DMS53 treated with DMSO at 0.1 percent for 48 hours (cell line): Measurements from ENCODE around the gene LSS.
"Not testable (repeated sequence)": the region's sequence is repeated elsewhere in the genome, so short reads cannot be mapped to it uniquely, and the experiment has no call there.

ENCODE experiments used
- DNase-seq: peaks from one replicate; lab custom pipeline; 2025; ENCODE audit not compliant: unreplicated experiment; lab: John Stamatoyannopoulos, UW

Gene LSS

DNA sequence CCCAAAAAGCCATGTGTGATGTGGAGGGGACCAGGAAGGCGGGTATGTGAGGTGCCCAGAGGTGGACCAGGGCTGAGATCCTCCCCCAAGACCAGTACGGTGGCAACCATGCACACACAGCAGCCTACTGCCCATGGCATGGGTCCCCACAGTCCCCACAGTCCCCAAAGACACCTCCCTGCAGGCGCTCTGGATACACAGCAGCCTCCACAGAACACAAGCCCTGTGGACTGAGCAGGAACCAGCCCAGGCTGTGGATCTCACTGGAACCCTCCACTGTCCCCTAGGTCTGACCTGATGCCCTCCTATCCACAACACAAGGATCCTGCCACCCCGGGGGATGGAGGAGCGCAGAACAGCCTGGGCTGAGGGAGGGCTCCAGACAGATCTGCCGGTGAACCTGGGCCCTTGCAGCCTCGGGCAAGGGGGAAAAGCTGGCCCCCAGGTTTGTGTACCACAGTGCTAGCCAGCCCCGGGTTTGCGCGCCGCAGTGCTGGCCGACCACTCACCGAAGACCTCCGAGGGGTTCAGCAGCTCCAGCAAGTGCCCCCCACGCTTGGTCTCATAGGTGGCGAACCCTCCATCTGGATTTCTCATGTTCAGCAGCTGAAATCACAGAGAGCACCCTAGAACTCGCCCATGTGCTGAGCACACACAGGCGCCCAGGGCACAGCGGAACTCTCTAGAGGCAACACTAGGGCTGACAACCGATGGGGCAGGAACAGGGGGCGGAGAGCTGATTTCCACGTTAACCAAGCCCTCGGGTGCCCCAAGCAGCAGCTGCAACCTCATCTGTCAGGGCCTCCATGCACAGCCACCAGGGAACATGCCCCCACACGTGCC is 22.2 kb downstream of the LSS start:
- DNase-seq: no peak

GRCh38 chr21:46205766-46206162 is 22.8 kb downstream of the LSS start:
- DNase-seq: no peak

DNA sequence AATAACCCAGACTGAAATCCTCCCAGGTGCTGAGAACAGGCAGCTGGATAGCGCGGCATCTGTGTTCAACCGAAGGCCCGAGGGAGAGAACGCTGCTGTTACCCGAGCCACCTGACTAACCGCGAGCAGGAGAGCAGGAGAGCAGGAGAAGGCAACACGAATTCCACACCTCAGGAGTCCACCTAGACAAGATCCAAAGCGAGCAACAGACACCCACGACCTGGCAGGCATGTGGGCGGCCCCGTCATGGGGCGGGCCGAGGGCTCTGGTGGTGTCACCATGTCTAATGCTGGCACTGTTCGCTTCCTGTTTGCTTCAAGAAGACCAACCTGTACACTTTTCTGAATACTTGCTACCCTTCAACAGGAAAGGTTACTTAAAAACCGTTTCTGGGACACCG is 23.4 kb downstream of the LSS start:
- DNase-seq: no peak

GRCh38 chr21:46203203-46203600 is 25.4 kb downstream of the LSS start:
- DNase-seq: no peak

- no peak for DNase-seq
These were observed 25.9 kb downstream of the LSS start for GRCh38 chr21:46202592-46203202.

DNA sequence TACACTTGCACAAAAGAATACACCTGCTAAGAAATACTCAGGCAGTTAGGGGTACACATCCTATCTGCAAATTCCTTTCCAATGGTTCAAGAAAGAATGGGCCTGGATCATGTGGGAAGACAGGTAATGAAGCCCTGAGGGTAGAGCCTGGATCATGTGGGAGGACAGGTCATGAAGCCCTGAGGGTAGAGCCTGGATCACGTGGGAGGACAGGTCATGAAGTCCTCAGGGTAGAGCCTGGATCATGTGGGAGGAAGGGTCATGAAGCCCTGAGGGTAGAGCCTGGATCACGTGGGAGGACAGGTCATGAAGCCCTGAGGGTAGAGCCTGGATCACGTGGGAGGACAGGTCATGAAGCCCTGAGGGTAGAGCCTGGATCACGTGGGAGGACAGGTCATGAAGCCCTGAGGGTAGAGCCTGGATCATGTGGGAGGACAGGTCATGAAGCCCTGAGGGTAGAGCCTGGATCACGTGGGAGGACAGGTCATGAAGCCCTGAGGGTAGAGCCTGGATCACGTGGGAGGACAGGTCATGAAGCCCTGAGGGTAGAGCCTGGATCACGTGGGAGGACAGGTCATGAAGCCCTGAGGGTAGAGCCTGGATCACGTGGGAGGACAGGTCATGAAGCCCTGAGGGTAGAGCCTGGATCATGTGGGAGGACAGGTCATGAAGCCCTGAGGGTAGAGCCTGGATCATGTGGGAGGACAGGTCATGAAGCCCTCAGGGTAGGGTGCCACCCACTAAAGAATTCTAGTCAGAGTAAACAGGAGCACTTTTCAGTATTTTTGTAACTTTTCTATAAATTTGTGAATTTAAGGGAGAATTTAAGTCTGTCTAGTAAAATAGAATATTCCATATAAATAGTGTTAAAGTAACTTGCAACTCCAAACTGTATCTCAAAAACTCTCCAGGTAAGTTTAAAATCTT is 27.4 kb downstream of the LSS start:
- not testable (repeated sequence) for DNase-seq

- DNase-seq: no peak
These were observed 28.9 kb downstream of the LSS start for GRCh38 chr21:46199436-46200373.

DNA sequence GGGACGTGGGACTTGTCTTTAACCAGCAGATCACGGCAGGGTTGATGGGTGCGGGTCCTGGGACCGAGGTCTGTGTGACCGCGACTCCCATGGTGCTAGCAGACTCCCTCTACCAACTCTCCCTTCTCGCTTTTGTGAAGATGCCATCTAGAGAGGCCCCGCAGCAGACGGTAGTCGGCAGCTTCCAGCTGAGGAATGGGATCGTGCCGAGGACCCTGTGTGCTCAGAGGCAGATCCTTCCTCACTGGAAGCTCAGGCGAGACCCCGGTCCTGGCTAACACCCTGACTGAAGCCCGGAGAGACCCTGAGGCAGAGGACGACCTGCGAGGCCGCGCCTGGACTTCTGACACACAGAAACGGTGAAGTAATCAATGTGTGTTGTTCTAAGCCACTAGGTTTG is 31.8 kb downstream of the LSS start:
- DNase-seq: no peak

- DNase-seq: no peak
These were observed 32.9 kb downstream of the LSS start for GRCh38 chr21:46195595-46196195.

DNA sequence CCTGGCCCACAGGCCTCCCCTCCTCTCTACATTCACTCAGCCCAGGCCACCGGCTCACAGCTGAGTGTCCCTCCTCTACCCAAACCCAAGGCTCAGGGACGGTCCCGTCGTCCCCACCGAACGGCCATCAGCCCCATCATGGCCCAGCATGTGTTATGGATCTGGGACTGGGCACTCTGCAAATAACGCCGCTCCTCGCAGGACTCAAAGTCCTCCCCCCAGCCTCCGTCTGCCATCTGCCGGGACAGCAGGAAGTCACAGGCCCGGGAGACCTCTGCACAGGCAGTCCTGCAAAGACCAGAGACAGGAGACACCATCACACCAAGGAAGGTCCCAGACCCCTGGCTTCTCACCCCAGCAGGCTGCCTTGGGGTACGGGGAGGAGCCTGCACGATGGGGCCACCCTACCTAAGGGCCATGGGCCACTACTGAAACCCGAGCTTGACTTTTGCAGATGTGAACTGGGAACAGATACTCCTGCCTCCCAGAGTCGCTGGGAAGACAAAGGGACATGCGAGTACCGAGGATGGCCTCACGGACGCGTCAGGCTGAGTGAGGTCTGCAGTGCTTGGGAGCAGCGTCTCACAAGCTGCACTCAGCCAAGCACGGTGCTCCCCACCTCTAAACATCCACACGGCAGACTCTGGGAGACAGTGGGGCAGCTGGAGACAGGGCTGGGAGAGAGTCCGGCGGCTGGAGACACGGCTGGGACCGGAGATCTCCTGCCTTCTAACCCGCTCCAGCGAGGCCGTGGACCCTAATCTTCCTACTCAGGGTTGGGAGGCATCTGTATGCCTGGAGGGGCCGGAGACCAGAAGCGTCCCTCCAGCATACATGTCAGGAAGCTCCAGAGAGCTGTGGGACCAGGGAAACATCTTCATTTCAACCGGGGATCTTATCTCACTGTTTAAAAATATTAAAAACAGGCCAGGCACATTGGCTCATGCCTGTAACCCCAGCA is 33.9 kb downstream of the LSS start:
- no peak for DNase-seq

DNA sequence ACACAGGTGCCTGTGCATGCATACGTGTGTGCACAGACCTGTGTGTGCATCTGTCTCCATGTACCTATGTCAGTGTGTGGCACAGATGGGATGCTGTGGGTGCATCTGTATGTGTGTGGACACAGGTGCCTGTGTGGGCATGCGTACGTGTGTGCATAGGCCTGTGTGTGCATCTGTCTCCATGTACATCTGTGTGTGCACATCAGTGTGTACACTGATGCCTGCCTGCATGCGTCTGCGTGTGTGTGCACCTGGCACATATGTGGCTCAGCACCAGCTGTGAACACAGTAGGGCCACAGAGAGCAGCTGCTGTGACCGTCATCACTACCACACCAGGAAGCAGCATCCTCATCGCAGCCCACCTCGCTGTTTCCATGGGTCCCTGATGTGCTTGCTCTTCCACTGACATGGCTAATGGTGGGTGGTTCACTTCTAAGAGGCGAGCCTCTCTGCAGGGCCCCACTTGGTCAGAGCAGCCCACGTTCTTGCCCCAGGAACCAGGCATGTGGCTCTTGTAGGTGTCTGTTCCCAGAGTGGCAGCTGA is 34.7 kb downstream of the LSS start:
- no peak for DNase-seq

DNA sequence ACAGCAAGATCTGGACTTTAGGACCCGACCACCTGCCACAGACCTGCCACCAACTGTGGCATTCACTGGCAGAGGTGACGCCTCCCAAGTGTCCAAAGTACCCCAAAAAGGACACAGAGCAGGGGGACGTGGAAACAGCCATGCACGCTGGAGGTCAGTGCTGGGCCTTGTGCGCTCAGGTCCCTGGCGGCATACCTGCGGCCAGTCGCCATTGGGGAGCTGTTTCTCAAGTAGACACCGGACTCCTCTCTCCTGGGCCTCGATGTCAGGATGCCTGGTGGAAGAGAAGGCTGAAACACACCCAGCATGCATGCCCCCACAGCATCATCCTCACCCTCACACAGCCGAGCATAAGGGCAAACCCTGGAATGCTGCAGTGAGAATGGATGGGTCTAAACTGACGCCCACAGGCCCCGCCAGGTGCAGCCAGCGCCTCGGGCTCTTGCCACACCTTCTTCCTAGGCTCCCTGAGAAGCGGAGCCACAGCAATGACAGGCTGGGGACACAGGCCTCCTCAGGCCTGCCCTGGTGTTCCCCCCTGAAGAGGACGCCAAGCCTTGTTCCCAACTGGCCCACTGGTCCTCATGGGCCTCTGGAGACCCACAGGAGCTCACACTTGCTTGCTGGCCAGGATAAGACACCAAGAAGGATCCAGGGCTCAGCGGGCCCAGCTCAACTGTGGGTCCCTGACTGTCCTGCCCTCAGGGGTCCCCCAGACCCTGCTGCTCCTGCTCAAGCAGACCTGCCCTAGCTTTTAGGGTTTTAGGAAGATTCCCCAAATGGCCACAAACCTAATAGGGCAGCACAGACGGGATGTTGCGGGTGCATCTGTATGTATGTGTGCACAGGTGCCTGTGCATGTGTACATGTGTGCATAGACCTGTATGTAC is 36.6 kb downstream of the LSS start:
- DNase-seq: no peak

DNA sequence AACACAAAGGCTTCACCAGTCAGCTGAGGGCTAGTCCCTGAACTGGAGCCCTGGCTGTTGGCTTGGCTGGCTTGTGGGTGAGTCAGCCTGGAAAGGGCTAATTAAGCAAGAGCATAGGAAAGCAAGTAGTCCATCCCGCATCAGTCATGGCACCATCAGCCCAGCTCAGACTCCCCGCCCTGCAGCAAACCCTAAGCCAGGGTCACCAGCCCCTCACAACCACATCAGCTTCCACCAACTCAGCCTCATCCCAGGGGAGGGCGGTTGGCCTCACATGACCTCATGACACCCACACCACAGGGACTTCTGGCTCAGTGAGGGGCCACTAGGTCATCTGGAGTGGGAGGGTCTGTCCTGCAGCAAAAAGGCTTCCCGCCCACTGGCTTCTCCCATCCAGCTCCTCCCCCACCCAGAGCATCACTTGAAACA is 37.3 kb downstream of the LSS start:
- DNase-seq: no peak

- DNase-seq: no peak
These were observed 38.0 kb downstream of the LSS start for GRCh38 chr21:46190491-46191131.

GRCh38 chr21:46189959-46190490 is 38.5 kb downstream of the LSS start:
- no peak for DNase-seq

- DNase-seq: no peak
These were observed 39.2 kb downstream of the LSS start for GRCh38 chr21:46189213-46189958.
